ENCODE data around the gene MEP1A.
"Not testable (repeated sequence)": the region's sequence is repeated elsewhere in the genome, so short reads cannot be mapped to it uniquely, and the experiment has no call there.

Gene MEP1A

GRCh38 chr6:46796848-46797580 lies 3.8 kb downstream of the MEP1A start:
- Histone ChIP-seq H3K9me3 (ENCODE audit: control insufficient read depth, insufficient read depth, low read depth, low read length) (no peaks in the 10 kb centered on the region), H3K4me1 (ENCODE audit: control insufficient read depth, insufficient read depth, low read length) (no peaks in the 10 kb centered on the region), H3K9ac (ENCODE audit: low read length) (no peak overlapping the region), H3K27me3 (ENCODE audit: control insufficient read depth, insufficient read depth, low read length) (no peaks in the 10 kb centered on the region), H3K4me3 (ENCODE audit: low read depth, low read length) (no peak overlapping the region), H3K36me3 (ENCODE audit: control insufficient read depth, insufficient read depth, low read length) (no peaks in the 10 kb centered on the region), H3K27ac (ENCODE audit: low read depth, low read length) (no peak overlapping the region)

- Histone ChIP-seq H3K27ac (ENCODE audit: low read depth, low read length) (no peak overlapping the region), H3K27me3 (ENCODE audit: control insufficient read depth, insufficient read depth, low read length) (no peaks in the 10 kb centered on the region), H3K4me3 (ENCODE audit: low read depth, low read length) (no peak overlapping the region), H3K9ac (ENCODE audit: low read length) (no peak overlapping the region), H3K9me3 (ENCODE audit: control insufficient read depth, insufficient read depth, low read depth, low read length) (no peaks in the 10 kb centered on the region), H3K4me1 (ENCODE audit: control insufficient read depth, insufficient read depth, low read length) (no peaks in the 10 kb centered on the region), H3K36me3 (ENCODE audit: control insufficient read depth, insufficient read depth, low read length) (no peaks in the 10 kb centered on the region)
These were observed 6.5 kb downstream of the MEP1A start for GRCh38 chr6:46799657-46800056.

GRCh38 chr6:46808806-46809205 lies 15.6 kb downstream of the MEP1A start:
- no peak overlapping the region for H3K9ac ChIP-seq (ENCODE audit: low read length)
- no peak overlapping the region for H3K4me3 ChIP-seq (ENCODE audit: low read depth, low read length)
- no peaks in the 10 kb centered on the region for H3K36me3 ChIP-seq (ENCODE audit: control insufficient read depth, insufficient read depth, low read length)
- no peak overlapping the region for H3K27ac ChIP-seq (ENCODE audit: low read depth, low read length)
- H3K9me3 ChIP-seq (ENCODE audit: control insufficient read depth, insufficient read depth, low read depth, low read length): no peaks in the 10 kb centered on the region
- no peaks in the 10 kb centered on the region for H3K4me1 ChIP-seq (ENCODE audit: control insufficient read depth, insufficient read depth, low read length)
- H3K27me3 ChIP-seq (ENCODE audit: control insufficient read depth, insufficient read depth, low read length): no peaks in the 10 kb centered on the region

GRCh38 chr6:46815130-46815529 lies 21.9 kb downstream of the MEP1A start:
- Histone ChIP-seq H3K4me1 (ENCODE audit: control insufficient read depth, insufficient read depth, low read length) (no peaks in the 10 kb centered on the region), H3K36me3 (ENCODE audit: control insufficient read depth, insufficient read depth, low read length) (no peaks in the 10 kb centered on the region), H3K27ac (ENCODE audit: low read depth, low read length) (no peak overlapping the region), H3K27me3 (ENCODE audit: control insufficient read depth, insufficient read depth, low read length) (no peaks in the 10 kb centered on the region), H3K9me3 (ENCODE audit: control insufficient read depth, insufficient read depth, low read depth, low read length) (no peaks in the 10 kb centered on the region; the same call in 1 of the 2 replicates), H3K9ac (ENCODE audit: low read length) (no peak overlapping the region), H3K4me3 (ENCODE audit: low read depth, low read length) (no peak overlapping the region)

- H3K9me3 ChIP-seq (ENCODE audit: control insufficient read depth, insufficient read depth, low read depth, low read length): no peaks in the 10 kb centered on the region; the same call in 1 of the 2 replicates
- H3K27ac ChIP-seq (ENCODE audit: low read depth, low read length): no peak overlapping the region
- H3K36me3 ChIP-seq (ENCODE audit: control insufficient read depth, insufficient read depth, low read length): no peaks in the 10 kb centered on the region
- no peaks in the 10 kb centered on the region for H3K4me1 ChIP-seq (ENCODE audit: control insufficient read depth, insufficient read depth, low read length)
- H3K4me3 ChIP-seq (ENCODE audit: low read depth, low read length): no peak overlapping the region
- H3K27me3 ChIP-seq (ENCODE audit: control insufficient read depth, insufficient read depth, low read length): no peaks in the 10 kb centered on the region
- no peak overlapping the region for H3K9ac ChIP-seq (ENCODE audit: low read length)
These were observed 23.4 kb downstream of the MEP1A start for GRCh38 chr6:46816626-46817025.

GRCh38 chr6:46819561-46819960 lies 26.4 kb downstream of the MEP1A start:
- no peaks in the 10 kb centered on the region for H3K27me3 ChIP-seq (ENCODE audit: control insufficient read depth, insufficient read depth, low read length)
- no peaks in the 10 kb centered on the region for H3K36me3 ChIP-seq (ENCODE audit: control insufficient read depth, insufficient read depth, low read length)
- H3K4me3 ChIP-seq (ENCODE audit: low read depth, low read length): no peak overlapping the region
- no peak overlapping the region for H3K27ac ChIP-seq (ENCODE audit: low read depth, low read length)
- no peaks in the 10 kb centered on the region; the same call in 1 of the 2 replicates for H3K9me3 ChIP-seq (ENCODE audit: control insufficient read depth, insufficient read depth, low read depth, low read length)
- no peak overlapping the region for H3K9ac ChIP-seq (ENCODE audit: low read length)
- no peaks in the 10 kb centered on the region for H3K4me1 ChIP-seq (ENCODE audit: control insufficient read depth, insufficient read depth, low read length)

GRCh38 chr6:46821458-46821881 lies 28.3 kb downstream of the MEP1A start:
- no peak overlapping the region for H3K4me3 ChIP-seq (ENCODE audit: low read depth, low read length)
- H3K27me3 ChIP-seq (ENCODE audit: control insufficient read depth, insufficient read depth, low read length): no peaks in the 10 kb centered on the region
- no peaks in the 10 kb centered on the region for H3K4me1 ChIP-seq (ENCODE audit: control insufficient read depth, insufficient read depth, low read length)
- no peaks in the 10 kb centered on the region for H3K36me3 ChIP-seq (ENCODE audit: control insufficient read depth, insufficient read depth, low read length)
- no peak overlapping the region for H3K9ac ChIP-seq (ENCODE audit: low read length)
- no peak overlapping the region for H3K27ac ChIP-seq (ENCODE audit: low read depth, low read length)
- no peaks in the 10 kb centered on the region for H3K9me3 ChIP-seq (ENCODE audit: control insufficient read depth, insufficient read depth, low read depth, low read length)

GRCh38 chr6:46828939-46829338 lies 35.8 kb downstream of the MEP1A start:
- H3K4me3 ChIP-seq (ENCODE audit: low read depth, low read length): no peak overlapping the region
- no peaks in the 10 kb centered on the region for H3K9me3 ChIP-seq (ENCODE audit: control insufficient read depth, insufficient read depth, low read depth, low read length)
- H3K36me3 ChIP-seq (ENCODE audit: control insufficient read depth, insufficient read depth, low read length): no peaks in the 10 kb centered on the region
- no peak overlapping the region for H3K9ac ChIP-seq (ENCODE audit: low read length)
- no peak overlapping the region for H3K27ac ChIP-seq (ENCODE audit: low read depth, low read length)
- H3K4me1 ChIP-seq (ENCODE audit: control insufficient read depth, insufficient read depth, low read length): no peaks in the 10 kb centered on the region
- H3K27me3 ChIP-seq (ENCODE audit: control insufficient read depth, insufficient read depth, low read length): no peaks in the 10 kb centered on the region

GRCh38 chr6:46832816-46833215 lies 39.6 kb downstream of the MEP1A start:
- Histone ChIP-seq H3K36me3 (ENCODE audit: control insufficient read depth, insufficient read depth, low read length) (no peaks in the 10 kb centered on the region), H3K9me3 (ENCODE audit: control insufficient read depth, insufficient read depth, low read depth, low read length) (no peaks in the 10 kb centered on the region), H3K4me3 (ENCODE audit: low read depth, low read length) (no peak overlapping the region), H3K27ac (ENCODE audit: low read depth, low read length) (no peak overlapping the region), H3K9ac (ENCODE audit: low read length) (no peak overlapping the region), H3K27me3 (ENCODE audit: control insufficient read depth, insufficient read depth, low read length) (no peaks in the 10 kb centered on the region), H3K4me1 (ENCODE audit: control insufficient read depth, insufficient read depth, low read length) (no peaks in the 10 kb centered on the region)

- H3K27me3 ChIP-seq (ENCODE audit: control insufficient read depth, insufficient read depth, low read length); H3K4me1 ChIP-seq (ENCODE audit: control insufficient read depth, insufficient read depth, low read length); H3K9me3 ChIP-seq (ENCODE audit: control insufficient read depth, insufficient read depth, low read depth, low read length); H3K27ac ChIP-seq (ENCODE audit: low read depth, low read length); H3K36me3 ChIP-seq (ENCODE audit: control insufficient read depth, insufficient read depth, low read length); H3K9ac ChIP-seq (ENCODE audit: low read length); H3K4me3 ChIP-seq (ENCODE audit: low read depth, low read length): not testable (repeated sequence)
These were observed 41.2 kb downstream of the MEP1A start for GRCh38 chr6:46834257-46834916.

GRCh38 chr6:46834991-46835390 lies 41.8 kb downstream of the MEP1A start:
- H3K9me3 ChIP-seq (ENCODE audit: control insufficient read depth, insufficient read depth, low read depth, low read length); H3K9ac ChIP-seq (ENCODE audit: low read length); H3K27ac ChIP-seq (ENCODE audit: low read depth, low read length); H3K36me3 ChIP-seq (ENCODE audit: control insufficient read depth, insufficient read depth, low read length); H3K27me3 ChIP-seq (ENCODE audit: control insufficient read depth, insufficient read depth, low read length); H3K4me1 ChIP-seq (ENCODE audit: control insufficient read depth, insufficient read depth, low read length); H3K4me3 ChIP-seq (ENCODE audit: low read depth, low read length): not testable (repeated sequence)

Data from HUES6 (cell line).